ENCODE data around the gene CCNI.

DNA sequence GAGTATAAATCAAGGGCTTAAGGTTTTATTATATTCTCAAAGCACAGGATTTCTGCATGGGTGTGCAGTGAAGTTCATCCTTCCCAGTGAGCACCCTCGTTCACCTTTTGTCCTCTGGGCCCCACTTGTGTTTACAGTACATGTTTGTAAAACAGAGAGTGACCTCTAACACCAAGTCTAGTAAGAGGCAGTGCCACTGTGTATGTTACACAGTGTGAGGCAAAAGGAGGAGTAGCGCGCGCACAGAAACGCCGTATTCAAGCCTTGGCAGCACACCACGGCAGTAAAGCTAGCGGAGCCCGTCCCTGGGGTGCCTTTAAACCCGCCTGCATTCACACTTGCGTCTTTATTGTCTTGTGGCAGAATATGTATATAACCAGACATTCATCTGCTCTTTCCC, 51.9 kb downstream of the CCNI start:
- TF ChIP-seq EZH2 (IDR thresholded peaks at IDR 0.05; ENCODE audit: insufficient read depth, poor library complexity, severe bottlenecking) (no peak), EZH2phosphoT487 (IDR thresholded peaks at IDR 0.05; ENCODE audit: insufficient read depth, low read depth) (no peak)
